Stimulated activated naive CD8-positive, alpha-beta T cell treated with anti-CD3 and anti-CD28 coated beads, Interleukin-15, amount 100 ng/mL, for 72 hours (primary cell): ENCODE results near the gene KCNMA1.
"Not testable (repeated sequence)": the region's sequence is repeated elsewhere in the genome, so short reads cannot be mapped to it uniquely, and the experiment has no call there.

Experiments used
- ATAC-seq: fragments of 150-1000 bp; cut with Tn5 transposase; 2 replicates; pipeline ENCODE4 v1.10.0; 2021; ENCODE audit warnings: mild to moderate bottlenecking, moderate library complexity
- DNase-seq, 2 donors: peaks; one replicate each; pipeline ENCODE4 v3.0.0; 2021 to 2022
- H3K27ac Mint-ChIP-seq, 2 donors: one replicate each; pipeline ENCODE4 v1.8.0; 2022; ENCODE audit warnings: mild to moderate bottlenecking in 2 of 2, mixed read lengths in 2 of 2, moderate library complexity in 2 of 2
- H3K27me3 Mint-ChIP-seq: one replicate; pipeline ENCODE4 v1.8.0; 2022; ENCODE audit warnings: mixed read lengths
- H3K4me1 Mint-ChIP-seq: one replicate; pipeline ENCODE4 v1.8.0; 2022; ENCODE audit warnings: mild to moderate bottlenecking, mixed read lengths
- H3K4me3 Mint-ChIP-seq, 2 donors: one replicate each; pipeline ENCODE4 v1.8.0; 2022; ENCODE audit warnings: mild to moderate bottlenecking in 2 of 2, mixed read lengths in 2 of 2, moderate library complexity in 1 of 2
- H3K9me3 Mint-ChIP-seq, 2 donors: one replicate each; pipeline ENCODE4 v1.8.0; 2022; ENCODE audit warnings: mixed read lengths in 2 of 2

KCNMA1 gene

DNA sequence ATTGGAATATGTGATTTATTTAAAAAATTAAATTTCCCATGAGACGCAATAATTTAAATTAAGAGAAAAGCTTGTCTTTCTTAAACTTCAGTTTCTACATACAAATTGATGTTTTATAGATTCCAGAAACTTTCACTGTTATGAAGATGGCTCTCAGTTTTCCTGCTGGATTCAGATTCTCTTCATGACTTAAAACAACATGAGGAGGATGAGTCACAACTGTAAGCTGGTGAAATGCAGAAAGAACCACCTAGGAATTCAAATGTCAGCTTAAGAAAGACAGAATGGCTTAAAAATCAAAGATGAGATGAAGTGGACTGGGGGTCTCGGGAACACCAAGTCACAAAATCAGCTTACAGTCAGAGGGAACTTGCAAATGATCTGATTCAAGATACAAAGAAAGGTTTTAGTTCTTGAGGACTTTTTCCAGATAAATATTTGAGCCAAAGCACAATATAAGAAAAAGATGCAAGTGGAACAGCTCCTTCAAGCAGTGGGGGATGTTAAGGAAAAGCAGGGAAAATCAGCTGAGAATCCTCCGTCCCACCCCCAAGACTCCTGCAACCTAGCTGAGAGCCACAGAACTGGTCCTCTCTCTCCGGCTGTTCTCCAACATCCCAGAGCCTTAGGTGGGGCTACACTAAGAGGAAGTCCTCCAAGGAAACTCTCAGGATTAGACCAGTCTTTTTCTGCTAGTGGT is 279.8 kb downstream of the KCNMA1 start:
- ATAC-seq (no peak), DNase-seq (no peak)
- Mint-ChIP-seq H3K4me3 (no peak overlapping the region), H3K4me1 (no peaks in the 10 kb centered on the region), H3K27ac (no peak overlapping the region), H3K9me3 (peaks cover 0 to 5% of the 10 kb centered on the region in 2 donors), H3K27me3 (peaks cover 8% of the 10 kb centered on the region)

DNA sequence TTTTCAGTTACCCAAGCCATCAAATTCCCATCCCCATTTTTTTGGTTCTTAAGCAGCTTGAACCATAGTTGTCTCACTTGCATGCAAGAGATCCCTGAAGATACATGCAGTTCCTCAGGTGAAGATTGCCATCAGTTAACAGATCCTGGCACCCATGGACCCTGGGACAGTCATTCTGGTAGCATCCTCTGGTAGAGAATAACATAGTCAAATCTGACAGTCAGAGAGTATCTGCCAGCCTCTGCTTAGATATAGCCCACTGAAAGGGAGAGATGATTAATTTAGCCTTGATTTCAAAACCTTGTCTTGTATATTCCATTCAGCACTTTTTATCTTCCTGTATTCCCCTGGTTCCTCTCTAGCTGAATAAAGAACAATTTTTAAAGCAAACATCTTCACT is 280.4 kb downstream of the KCNMA1 start:
- no peak for DNase-seq

DNA sequence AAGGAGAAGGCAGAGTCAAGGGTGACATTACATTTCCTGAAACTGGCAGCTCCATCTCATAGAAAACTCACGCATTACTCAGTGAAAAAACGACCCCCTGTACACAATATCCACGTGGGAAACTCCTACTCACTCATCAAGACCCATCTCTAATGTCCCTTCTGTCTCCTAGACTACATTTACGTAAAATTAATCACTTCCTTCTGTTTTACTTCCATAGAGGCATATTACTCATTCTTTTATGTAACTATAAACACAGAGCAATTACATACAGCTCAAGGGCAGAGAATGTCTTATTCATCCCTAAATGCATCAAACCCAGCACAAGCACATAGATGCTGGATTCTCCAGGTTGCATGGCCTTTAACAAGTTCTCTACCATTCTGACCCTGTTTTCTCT is 281.8 kb downstream of the KCNMA1 start:
- H3K4me3 Mint-ChIP-seq, result no peak overlapping the region
- ATAC-seq (no peak), DNase-seq (no peak)
- no peak overlapping the region for H3K27ac Mint-ChIP-seq
- H3K9me3 Mint-ChIP-seq, result peaks cover 0 to 5% of the 10 kb centered on the region in 2 donors
- H3K4me1 Mint-ChIP-seq, result peaks cover 1% of the 10 kb centered on the region
- peaks cover 8% of the 10 kb centered on the region for H3K27me3 Mint-ChIP-seq

More for the DNA sequence above, 280.4 kb downstream of the KCNMA1 start:
- Mint-ChIP-seq H3K4me3 (no peak overlapping the region), H3K4me1 (no peaks in the 10 kb centered on the region), H3K27me3 (peaks cover 8% of the 10 kb centered on the region), H3K9me3 (peaks cover 0 to 5% of the 10 kb centered on the region in 2 donors), H3K27ac (no peak overlapping the region)
- peak; percentile 52 for ATAC-seq

DNA sequence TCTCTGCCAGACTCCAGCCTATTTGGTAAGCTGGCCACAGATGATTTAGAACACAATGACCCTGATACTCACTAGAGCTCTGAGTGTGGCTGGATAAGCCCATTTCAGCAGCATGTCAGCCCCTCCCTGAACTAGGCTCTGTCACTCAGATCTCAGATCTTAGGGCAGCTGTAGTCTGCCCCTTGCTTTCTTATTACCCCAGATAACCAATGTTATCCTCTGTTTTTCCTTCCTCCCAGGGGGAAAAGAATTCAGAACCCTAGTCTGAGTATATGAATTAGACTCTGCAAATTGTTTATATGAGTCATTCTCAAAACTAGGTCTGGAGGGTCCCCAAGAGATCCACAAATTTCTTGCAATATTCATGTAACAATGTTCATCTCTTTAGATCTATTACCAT is 286.2 kb downstream of the KCNMA1 start:
- Mint-ChIP-seq H3K27ac (no peak overlapping the region), H3K9me3 (peaks cover 0 to 5% of the 10 kb centered on the region in 2 donors), H3K4me3 (no peak overlapping the region), H3K4me1 (peaks cover 7% of the 10 kb centered on the region), H3K27me3 (peaks cover 1% of the 10 kb centered on the region)
- DNase-seq, result no peak
- ATAC-seq, result no peak

DNA sequence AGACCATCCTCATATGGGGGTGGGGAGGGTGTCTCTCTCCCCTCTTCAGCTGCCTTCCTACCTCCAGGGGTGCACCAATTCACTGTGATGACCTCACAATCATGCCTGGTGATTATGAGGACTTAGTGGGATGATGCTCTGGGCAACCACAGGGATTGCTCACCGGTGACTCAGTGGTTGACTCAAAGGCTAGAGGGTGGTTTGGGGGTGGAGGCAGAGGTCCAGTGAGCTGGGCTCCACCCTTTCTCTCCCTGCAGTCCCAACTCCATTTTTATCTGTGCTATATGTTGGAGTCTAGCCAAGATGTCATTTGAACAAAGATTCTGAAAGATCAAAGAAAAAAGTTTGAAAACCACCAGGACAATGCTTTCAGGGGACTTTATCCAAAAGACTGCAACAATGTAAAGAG is 286.9 kb downstream of the KCNMA1 start:
- H3K27me3 Mint-ChIP-seq, result no peaks in the 10 kb centered on the region
- peaks cover 4 to 5% of the 10 kb centered on the region in 2 donors for H3K9me3 Mint-ChIP-seq
- ATAC-seq, result peak; percentile 91
- peaks cover 7% of the 10 kb centered on the region for H3K4me1 Mint-ChIP-seq
- no peak overlapping the region for H3K4me3 Mint-ChIP-seq
- DNase-seq, result peak in 1 of 2 donors; percentile 51
- H3K27ac Mint-ChIP-seq, result no peak overlapping the region

DNA sequence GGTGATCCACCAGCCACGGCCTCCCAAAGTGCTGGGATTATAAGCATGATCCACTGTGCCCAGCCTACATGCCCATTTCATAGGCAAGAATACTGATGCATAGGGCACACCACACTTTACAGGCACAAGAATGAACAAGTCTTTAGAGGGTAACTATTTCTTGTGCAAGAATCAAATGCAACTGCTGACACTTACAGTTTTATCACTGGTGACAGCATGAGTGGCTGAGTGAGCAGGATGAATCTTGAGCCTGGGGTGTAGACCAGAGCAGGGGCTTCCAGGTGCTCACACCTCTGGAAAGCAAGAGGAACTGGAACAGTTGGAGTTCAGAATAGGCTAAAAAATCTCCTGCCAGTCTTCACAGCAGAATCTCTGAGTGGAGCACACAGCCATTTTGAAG is 287.5 kb downstream of the KCNMA1 start:
- ATAC-seq, result no peak
- H3K27ac Mint-ChIP-seq, result no peak overlapping the region
- no peaks in the 10 kb centered on the region for H3K27me3 Mint-ChIP-seq
- H3K9me3 Mint-ChIP-seq, result peaks cover 3 to 7% of the 10 kb centered on the region in 2 donors
- H3K4me1 Mint-ChIP-seq, result peaks cover 7% of the 10 kb centered on the region
- no peak for DNase-seq
- no peak overlapping the region for H3K4me3 Mint-ChIP-seq

DNA sequence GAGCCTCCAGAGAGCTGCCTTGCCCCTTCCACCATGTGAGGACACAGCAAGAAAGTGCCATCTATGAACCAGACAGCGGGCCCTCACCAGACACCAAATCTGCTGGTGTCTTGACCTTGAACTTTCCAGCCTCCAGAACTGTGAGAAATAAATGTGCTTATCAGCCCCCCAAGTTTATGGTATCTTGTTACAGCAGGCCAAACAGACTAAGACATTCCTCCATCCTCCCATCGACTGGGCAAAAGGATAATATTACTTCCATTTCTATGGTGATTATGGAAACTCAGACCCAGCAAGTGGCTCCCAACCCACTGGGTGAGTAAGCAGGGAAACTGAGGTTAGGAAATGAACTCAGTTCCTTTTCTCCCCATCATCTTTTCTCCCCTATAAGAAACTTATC is 288.4 kb downstream of the KCNMA1 start:
- H3K27ac Mint-ChIP-seq, result no peak overlapping the region
- H3K4me3 Mint-ChIP-seq, result no peak overlapping the region
- ATAC-seq (no peak), DNase-seq (no peak)
- H3K27me3 Mint-ChIP-seq, result no peaks in the 10 kb centered on the region
- H3K4me1 Mint-ChIP-seq, result peaks cover 7% of the 10 kb centered on the region
- H3K9me3 Mint-ChIP-seq, result peaks cover 0 to 7% of the 10 kb centered on the region in 2 donors

DNA sequence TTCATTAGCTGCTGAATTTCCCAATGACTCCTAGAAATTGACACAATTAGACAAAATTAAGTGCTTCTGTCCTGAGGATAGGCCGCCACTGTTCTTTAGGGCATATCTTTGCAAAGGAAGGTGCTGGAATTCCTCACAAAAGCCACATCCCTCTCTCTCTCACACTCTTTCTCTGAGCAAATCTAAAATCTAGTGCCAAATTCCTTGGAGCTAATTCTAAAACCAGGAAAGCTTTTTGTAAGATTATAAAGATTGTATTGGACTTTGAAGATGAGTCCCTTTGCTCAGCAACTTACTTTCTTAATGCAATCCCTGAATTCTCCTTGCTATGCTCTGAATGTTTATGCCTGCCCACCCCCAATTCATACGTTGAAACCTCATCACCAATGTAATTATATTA is 288.9 kb downstream of the KCNMA1 start:
- ATAC-seq (no peak), DNase-seq (no peak)
- H3K4me1 Mint-ChIP-seq, result peaks cover 7% of the 10 kb centered on the region
- peaks cover 0 to 7% of the 10 kb centered on the region in 2 donors for H3K9me3 Mint-ChIP-seq
- no peaks in the 10 kb centered on the region for H3K27me3 Mint-ChIP-seq
- no peak overlapping the region for H3K27ac Mint-ChIP-seq
- H3K4me3 Mint-ChIP-seq, result no peak overlapping the region

DNA sequence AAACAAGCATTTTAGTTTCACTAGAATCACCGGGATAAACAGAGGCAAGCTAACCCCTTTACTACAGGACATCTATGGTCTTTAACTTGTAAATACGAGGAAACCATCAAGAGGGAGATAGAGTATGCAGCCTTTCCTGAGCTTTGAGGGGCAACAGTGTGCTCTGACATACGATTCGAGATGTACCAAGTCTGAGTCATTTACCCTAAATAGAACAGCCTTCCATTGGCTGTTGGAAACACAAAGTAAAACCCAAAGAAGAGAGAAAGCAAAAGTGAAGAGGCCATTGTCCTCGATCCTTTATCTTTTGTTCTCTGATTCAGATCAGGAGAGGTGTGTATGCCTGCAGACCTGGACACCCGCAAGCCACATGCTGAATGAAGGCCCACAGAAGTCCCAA is 289.5 kb downstream of the KCNMA1 start:
- ATAC-seq (no peak), DNase-seq (no peak)

DNA sequence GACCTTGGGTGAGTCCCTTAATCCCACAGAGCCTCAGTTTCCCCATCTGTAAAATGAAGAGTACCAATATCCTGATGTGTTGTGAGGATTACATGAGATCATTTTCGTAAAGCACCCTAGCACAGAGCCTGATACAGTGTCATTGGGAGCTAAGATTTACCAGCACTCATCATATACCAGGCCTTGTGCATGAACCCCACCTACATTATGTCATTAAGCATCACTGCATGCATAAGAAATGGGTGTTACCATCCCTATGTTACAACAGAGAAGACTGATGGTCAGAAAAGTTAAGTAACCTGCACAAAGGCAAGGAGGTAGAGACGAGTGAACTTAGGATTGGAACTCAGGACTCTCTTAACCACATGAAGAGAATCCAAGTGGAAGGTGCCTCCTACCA is 290.6 kb downstream of the KCNMA1 start:
- H3K4me1 Mint-ChIP-seq, result peaks cover 7% of the 10 kb centered on the region
- no peak overlapping the region for H3K4me3 Mint-ChIP-seq
- no peak for DNase-seq
- no peaks in the 10 kb centered on the region for H3K27me3 Mint-ChIP-seq
- H3K9me3 Mint-ChIP-seq, result peaks cover 0 to 7% of the 10 kb centered on the region in 2 donors
- no peak for ATAC-seq
- H3K27ac Mint-ChIP-seq, result no peak overlapping the region

More for the DNA sequence above, 289.5 kb downstream of the KCNMA1 start:
- Mint-ChIP-seq H3K9me3 (peaks cover 0 to 7% of the 10 kb centered on the region in 2 donors), H3K27ac (no peak overlapping the region), H3K27me3 (no peaks in the 10 kb centered on the region), H3K4me1 (peaks cover 7% of the 10 kb centered on the region), H3K4me3 (no peak overlapping the region)

DNA sequence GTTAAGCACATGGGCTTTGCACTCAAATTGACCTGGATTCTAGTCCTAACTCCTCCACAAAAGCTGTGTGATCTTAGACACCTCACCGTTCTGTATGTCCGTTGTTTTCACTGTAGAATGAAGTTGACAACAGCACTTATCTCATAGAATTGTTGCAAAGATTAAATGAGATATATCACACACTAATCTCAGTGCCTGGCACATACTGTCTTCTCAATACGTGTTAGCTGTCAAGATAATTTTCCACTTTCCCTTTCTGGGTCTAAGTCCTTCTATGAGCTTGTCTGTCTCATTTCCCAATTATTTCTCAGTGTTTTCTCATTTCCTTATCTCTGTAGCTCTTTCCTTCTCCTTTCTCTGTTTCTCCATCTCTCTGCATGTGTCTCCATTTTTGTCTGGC is 296.6 kb downstream of the KCNMA1 start:
- no peak overlapping the region for H3K27ac Mint-ChIP-seq
- H3K4me1 Mint-ChIP-seq, result no peaks in the 10 kb centered on the region
- H3K9me3 Mint-ChIP-seq, result peaks cover 0 to 18% of the 10 kb centered on the region in 2 donors
- no peak for DNase-seq
- no peak overlapping the region for H3K4me3 Mint-ChIP-seq
- H3K27me3 Mint-ChIP-seq, result no peaks in the 10 kb centered on the region
- no peak for ATAC-seq

DNA sequence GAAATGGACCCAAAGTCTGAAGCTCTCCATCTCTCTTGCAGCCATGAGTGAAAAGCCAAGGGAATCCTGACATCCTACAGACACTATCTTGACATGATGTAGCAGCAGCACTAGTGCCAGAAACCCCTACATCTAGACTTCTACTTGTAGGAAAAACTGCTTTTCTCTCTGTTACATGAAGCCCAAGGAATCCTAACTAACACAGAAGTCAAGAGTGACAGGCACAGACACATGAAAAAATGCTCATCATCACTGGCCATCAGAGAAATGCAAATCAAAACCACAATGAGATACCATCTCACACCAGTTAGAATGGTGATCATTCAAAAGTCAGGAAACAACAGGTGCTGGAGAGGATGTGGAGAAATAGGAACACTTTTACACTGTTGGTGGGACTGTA is 297.7 kb downstream of the KCNMA1 start:
- H3K27me3 Mint-ChIP-seq, result not testable (repeated sequence)

DNA sequence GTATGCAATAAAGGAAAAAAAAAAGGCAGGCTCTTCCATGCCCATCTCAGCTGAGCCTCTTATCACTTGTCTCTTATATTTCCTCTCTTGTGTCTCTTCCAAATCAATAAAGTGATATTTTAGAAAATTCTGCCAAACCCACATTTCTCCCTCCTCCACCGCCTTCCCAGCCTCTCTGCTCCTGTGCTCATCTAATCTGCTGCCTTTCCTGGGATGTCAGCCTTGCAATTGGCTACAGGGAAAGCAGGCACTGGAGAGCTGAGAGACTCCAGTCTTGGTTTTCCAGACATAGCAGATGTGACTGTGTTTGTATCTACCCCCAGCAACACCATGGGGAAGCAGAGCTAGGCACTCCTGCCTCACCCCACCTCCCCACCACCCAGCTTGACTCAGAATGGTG is 298.4 kb downstream of the KCNMA1 start:
- Mint-ChIP-seq H3K27ac (no peak overlapping the region), H3K9me3 (peaks cover 0 to 11% of the 10 kb centered on the region in 2 donors), H3K27me3 (no peaks in the 10 kb centered on the region), H3K4me3 (no peak overlapping the region), H3K4me1 (no peaks in the 10 kb centered on the region)
- ATAC-seq (no peak), DNase-seq (no peak)

More for the DNA sequence above, 297.7 kb downstream of the KCNMA1 start:
- peaks cover 0 to 11% of the 10 kb centered on the region in 2 donors for H3K9me3 Mint-ChIP-seq
- not testable (repeated sequence) for DNase-seq, H3K4me1 Mint-ChIP-seq, ATAC-seq, H3K27ac Mint-ChIP-seq, H3K4me3 Mint-ChIP-seq

DNA sequence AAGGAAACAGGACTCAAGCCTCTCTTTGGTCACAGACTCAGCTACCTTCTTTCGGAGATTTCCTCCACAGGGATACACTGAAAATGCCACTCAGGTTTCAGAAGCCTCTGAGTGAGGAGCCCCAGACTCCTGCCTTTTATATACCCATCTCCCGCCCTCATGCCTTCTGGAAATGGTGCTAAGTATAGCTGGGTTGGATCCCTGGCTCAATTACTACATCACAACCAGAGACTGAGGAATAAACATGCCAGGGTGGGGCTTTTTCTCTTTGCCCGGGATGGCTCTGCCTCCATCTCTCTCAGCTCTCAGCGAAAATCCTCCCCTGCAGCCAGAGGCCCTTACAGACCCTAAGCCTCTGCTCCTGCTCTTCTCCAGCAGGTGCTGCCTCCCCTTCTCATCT is 299.5 kb downstream of the KCNMA1 start:
- Mint-ChIP-seq H3K27ac (no peak overlapping the region), H3K4me3 (no peak overlapping the region), H3K4me1 (no peaks in the 10 kb centered on the region), H3K27me3 (no peaks in the 10 kb centered on the region), H3K9me3 (peaks cover 0 to 11% of the 10 kb centered on the region in 2 donors)
- DNase-seq, result no peak
- no peak for ATAC-seq

DNA sequence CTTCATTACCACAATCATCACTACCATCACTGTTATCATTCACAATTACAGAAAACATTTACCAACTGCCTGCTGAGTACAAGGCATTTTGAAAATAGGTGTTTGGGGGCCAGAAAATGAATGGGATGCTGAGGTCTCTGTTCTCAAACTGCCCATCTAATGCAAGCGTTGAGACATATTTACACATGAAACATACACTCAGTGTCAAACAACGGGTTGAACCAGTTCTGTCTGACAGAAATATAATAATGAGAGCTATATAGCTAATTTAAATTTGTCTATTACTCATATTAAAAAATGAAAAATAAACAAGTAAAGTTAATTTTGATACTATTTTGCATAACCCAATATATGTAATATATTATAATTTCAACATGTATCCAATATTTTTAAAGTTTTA is 303.1 kb downstream of the KCNMA1 start:
- Mint-ChIP-seq H3K27me3 (no peaks in the 10 kb centered on the region), H3K27ac (no peak overlapping the region), H3K4me1 (no peaks in the 10 kb centered on the region), H3K9me3 (peaks cover 4 to 5% of the 10 kb centered on the region in 2 donors), H3K4me3 (no peak overlapping the region)
- DNase-seq (no peak), ATAC-seq (no peak)

DNA sequence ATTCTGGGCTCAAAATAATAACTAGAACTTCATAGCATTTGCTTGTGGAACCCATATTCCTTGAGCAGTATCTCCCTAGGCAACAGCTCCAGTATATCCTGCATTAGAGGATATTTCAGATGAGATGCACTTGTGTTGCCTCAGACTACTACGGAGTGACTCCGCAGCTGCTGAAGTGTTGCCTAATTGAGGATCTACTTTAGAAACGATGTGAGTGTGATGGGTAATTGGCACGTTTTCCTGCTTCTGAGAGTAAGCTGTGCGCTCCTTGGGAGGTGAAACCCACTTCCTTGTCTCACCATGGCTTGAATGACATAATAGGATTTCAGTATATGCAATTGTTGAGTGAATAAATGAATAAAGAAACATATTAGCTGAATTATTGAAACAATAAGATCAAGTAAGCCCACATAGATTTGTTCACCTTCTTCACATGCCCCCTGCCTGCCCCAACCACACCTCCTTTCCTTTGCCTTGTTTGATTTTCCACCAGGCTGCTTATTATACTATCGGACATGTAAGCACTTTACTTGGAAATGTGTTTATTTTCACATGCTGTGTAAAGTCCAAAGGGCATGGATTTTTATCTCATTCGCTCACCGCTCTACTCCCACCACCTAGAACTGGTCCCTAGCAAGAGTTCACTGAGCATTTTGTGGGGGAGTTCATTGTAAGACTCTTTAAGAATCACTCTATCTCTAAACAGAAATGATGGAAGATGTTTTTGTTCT is 303.8 kb downstream of the KCNMA1 start:
- Mint-ChIP-seq H3K4me1 (no peaks in the 10 kb centered on the region), H3K9me3 (peaks cover 0 to 4% of the 10 kb centered on the region in 2 donors), H3K4me3 (no peak overlapping the region), H3K27me3 (no peaks in the 10 kb centered on the region), H3K27ac (no peak overlapping the region)
- no peak for DNase-seq
- no peak for ATAC-seq
